ENCODE data around the gene RCAN1. TPM values are rescaled to one million over a fixed set of nuclear protein-coding genes. Genes with fewer than 3 reads are reported as not detected.

Gene RCAN1
- total and polyA plus RNA-seq, 9 donors, result 8.6 to 26.7 (median 10.0) TPM

GRCh38 chr21:34517491-34518245 lies 97.2 kb downstream of the RCAN1 start:
- no peak overlapping the region for H3K4me3 ChIP-seq
- DNase-seq, result no peak
- TF ChIP-seq CTCF (IDR thresholded peaks at IDR 0.05) (no peak), EP300 (IDR thresholded peaks at IDR 0.05) (no peak), POLR2A (IDR thresholded peaks at IDR 0.05) (no peak)
- no peak overlapping the region for H3K27ac ChIP-seq
- H3K4me1 ChIP-seq (ENCODE audit: insufficient read depth), result no peaks in the 10 kb centered on the region
- H3K9me3 ChIP-seq, result no peaks in the 10 kb centered on the region
- H3K36me3 ChIP-seq, result no peaks in the 10 kb centered on the region
- intact Hi-C loops (cut with DNase I), result no loop called here
- 85 to 90% (median 89%) methylated on average over 22 of the region's 22 CpGs for WGBS, 3 donors
- H3K27me3 ChIP-seq, result no peaks in the 10 kb centered on the region

- Histone ChIP-seq H3K4me1 (ENCODE audit: insufficient read depth) (no peaks in the 10 kb centered on the region), H3K9me3 (no peaks in the 10 kb centered on the region), H3K27me3 (no peaks in the 10 kb centered on the region), H3K4me3 (no peak overlapping the region), H3K27ac (no peak overlapping the region), H3K36me3 (no peaks in the 10 kb centered on the region)
- intact Hi-C loops (cut with DNase I), result no loop called here
- 82 to 87% (median 87%) methylated on average over 5 of the region's 5 CpGs for WGBS, 3 donors
- TF ChIP-seq POLR2A (IDR thresholded peaks at IDR 0.05) (no peak), EP300 (IDR thresholded peaks at IDR 0.05) (no peak)
- DNase-seq, result no peak
Measured at GRCh38 chr21:34517039-34517438, 97.9 kb downstream of the RCAN1 start.

- H3K4me3 ChIP-seq, result no peak overlapping the region
- TF ChIP-seq POLR2A (IDR thresholded peaks at IDR 0.05) (no peak), EP300 (IDR thresholded peaks at IDR 0.05) (no peak), CTCF (IDR thresholded peaks at IDR 0.05) (no peak)
- no peak overlapping the region for H3K27ac ChIP-seq
- no peak for DNase-seq
- WGBS, 3 donors, result 91 to 95% (median 92%) methylated on average over 10 of the region's 10 CpGs
- intact Hi-C loops (cut with DNase I), result no loop called here
- H3K4me1 ChIP-seq (ENCODE audit: insufficient read depth), result no peaks in the 10 kb centered on the region
- H3K36me3 ChIP-seq, result no peaks in the 10 kb centered on the region
- no peaks in the 10 kb centered on the region for H3K27me3 ChIP-seq
- no peaks in the 10 kb centered on the region for H3K9me3 ChIP-seq
Measured at GRCh38 chr21:34514576-34515115, 100.3 kb downstream of the RCAN1 start.

- 35 to 49% (median 42%) methylated on average over 2 of the region's 2 CpGs for WGBS, 3 donors
- DNase-seq, result no peak
- no peaks in the 10 kb centered on the region for H3K27me3 ChIP-seq
- TF ChIP-seq CTCF (IDR thresholded peaks at IDR 0.05), result no peak
- no peak for TF ChIP-seq POLR2A (IDR thresholded peaks at IDR 0.05)
- no peak for TF ChIP-seq EP300 (IDR thresholded peaks at IDR 0.05)
- no peaks in the 10 kb centered on the region for H3K4me1 ChIP-seq (ENCODE audit: insufficient read depth)
- H3K4me3 ChIP-seq, result no peak overlapping the region
- no peaks in the 10 kb centered on the region for H3K9me3 ChIP-seq
- H3K36me3 ChIP-seq, result no peaks in the 10 kb centered on the region
- H3K27ac ChIP-seq, result no peak overlapping the region
- intact Hi-C loops (cut with DNase I), result no loop called here
Measured at GRCh38 chr21:34513129-34513675, 101.7 kb downstream of the RCAN1 start.
